PC-3 (cell line): ENCODE measurements around the gene OR52I1. TPM values are rescaled to one million over a fixed set of nuclear protein-coding genes. Genes with fewer than 3 reads are reported as not detected.

ENCODE experiments used
- ATAC-seq: fragments of 200-7000 bp; cut with Tn5 transposase; 2 replicates; pipeline ENCODE4 v1.9.1; 2020; ENCODE audit warnings: mild to moderate bottlenecking, moderate library complexity
- BruUV-seq: library from RNA; stranded (reverse); fragments of 400-500 nt; replicated peaks from 2 replicates; lab custom pipeline; 2021; lab: Mats Ljungman, UMichigan
- CTCF ChIA-PET: fragments of 300-600 bp; sonication (Branson Sonifier 250); formaldehyde crosslinking; loops from one replicate; lab custom pipeline; 2022; ENCODE audit warnings: antibody characterized with exemption; lab: Charles Lee
- POLR2A ChIA-PET: fragments of 300-600 bp; sonication (Branson Sonifier 250); formaldehyde crosslinking; loops from one replicate; lab custom pipeline; 2022; ENCODE audit warnings: antibody characterized with exemption; ENCODE audit not compliant: unreplicated experiment; lab: Charles Lee
- DNase-seq: peaks from one replicate; pipeline ENCODE4 v3.0.0-alpha.2; 2015
- H2AFZ ChIP-seq: fragments of 300-600 bp; sonication (generic); 2 replicates; pipeline ENCODE4 v1.6.0; 2016; ENCODE audit warnings: antibody characterized with exemption, low read length
- H3F3A ChIP-seq: fragments of 300-600 bp; sonication (generic); one replicate; pipeline ENCODE4 v1.6.0; 2017; ENCODE audit warnings: antibody characterized with exemption, low read length, control low read depth, mild to moderate bottlenecking; ENCODE audit not compliant: unreplicated experiment
- H3K27ac ChIP-seq: fragments of 300-600 bp; sonication (generic); 2 replicates; pipeline ENCODE4 v1.5.1; 2016; ENCODE audit warnings: mild to moderate bottlenecking, low read length
- H3K27me3 ChIP-seq: fragments of 300-600 bp; sonication (generic); 2 replicates; pipeline ENCODE4 v1.6.1; 2016; ENCODE audit warnings: low read length, mixed read lengths
- H3K36me3 ChIP-seq: fragments of 300-600 bp; sonication (generic); 2 replicates; pipeline ENCODE4 v1.6.1; 2016; ENCODE audit warnings: low read depth, mixed run types, low read length, mixed read lengths
- H3K4me1 ChIP-seq: fragments of 300-600 bp; sonication (generic); 2 replicates; pipeline ENCODE4 v1.5.1; 2016; ENCODE audit warnings: low read length; ENCODE audit not compliant: insufficient read depth
- H3K4me2 ChIP-seq: fragments of 300-600 bp; sonication (generic); 2 replicates; pipeline ENCODE4 v1.6.0; 2016; ENCODE audit warnings: low read length
- H3K4me3 ChIP-seq: fragments of 300-600 bp; sonication (generic); 2 replicates; pipeline ENCODE4 v1.5.1; 2016; ENCODE audit warnings: mild to moderate bottlenecking, low read length, mixed read lengths
- H3K79me2 ChIP-seq: fragments of 300-600 bp; sonication (generic); 2 replicates; pipeline ENCODE4 v1.6.1; 2017; ENCODE audit warnings: low read length, mixed read lengths
- H3K9ac ChIP-seq: fragments of 300-600 bp; sonication (generic); 2 replicates; pipeline ENCODE4 v1.6.0; 2016; ENCODE audit warnings: mild to moderate bottlenecking, low read length
- H3K9me2 ChIP-seq: fragments of 300-600 bp; sonication (generic); replicated peaks from 2 replicates; pipeline ENCODE4 v1.6.1; 2016; ENCODE audit warnings: mixed run types, low read length, mixed read lengths
- H3K9me3 ChIP-seq: fragments of 300-600 bp; sonication (generic); 2 replicates; pipeline ENCODE4 v1.6.1; 2016; ENCODE audit warnings: low read length, mixed read lengths
- H4K20me1 ChIP-seq: fragments of 300-600 bp; sonication (generic); 2 replicates; pipeline ENCODE4 v1.6.1; 2016; ENCODE audit warnings: low read length, mixed read lengths
- EZH2 ChIP-seq: fragments of 300-600 bp; sonication (generic); IDR thresholded peaks from one replicate; pipeline ENCODE4 v1.6.1; 2017; ENCODE audit warnings: antibody characterized with exemption, mild to moderate bottlenecking, low read length; ENCODE audit not compliant: unreplicated experiment
- EZH2phosphoT487 ChIP-seq: fragments of 300-600 bp; sonication (generic); IDR thresholded peaks from 2 replicates; pipeline ENCODE4 v1.6.1; 2018; ENCODE audit warnings: mild to moderate bottlenecking, antibody characterized with exemption, low read length, borderline replicate concordance
- intact Hi-C: fragments of 100-400 bp; cut with micrococcal nuclease; formaldehyde crosslinking; loops from 2 replicates; pipeline ENCODE4 v1.9.0; 2023
- total RNA-seq: library from RNA; depleted of rRNA; stranded (reverse); fragments of >200 nt; gene quantifications from 2 replicates; pipeline ENCODE4 v1.2.3, GENCODE V29; 2014
- TF ChIP-seq, protein P1 (sequence below): fragments of 300-600 bp; sonication (generic); conservative IDR thresholded peaks from 2 replicates; pipeline ENCODE4 v1.5.1; 2017; ENCODE audit warnings: antibody characterized with exemption, low read depth, mild to moderate bottlenecking, low read length

Gene OR52I1
- total RNA-seq, 1 experiment from 2014 or later: not detected

- H3K9me3 ChIP-seq: no peaks in the 10 kb centered on the region
- H3K27me3 ChIP-seq: peaks cover 12% of the 10 kb centered on the region
- no peak overlapping the region for H3K27ac ChIP-seq
- TF ChIP-seq, protein P1, sequence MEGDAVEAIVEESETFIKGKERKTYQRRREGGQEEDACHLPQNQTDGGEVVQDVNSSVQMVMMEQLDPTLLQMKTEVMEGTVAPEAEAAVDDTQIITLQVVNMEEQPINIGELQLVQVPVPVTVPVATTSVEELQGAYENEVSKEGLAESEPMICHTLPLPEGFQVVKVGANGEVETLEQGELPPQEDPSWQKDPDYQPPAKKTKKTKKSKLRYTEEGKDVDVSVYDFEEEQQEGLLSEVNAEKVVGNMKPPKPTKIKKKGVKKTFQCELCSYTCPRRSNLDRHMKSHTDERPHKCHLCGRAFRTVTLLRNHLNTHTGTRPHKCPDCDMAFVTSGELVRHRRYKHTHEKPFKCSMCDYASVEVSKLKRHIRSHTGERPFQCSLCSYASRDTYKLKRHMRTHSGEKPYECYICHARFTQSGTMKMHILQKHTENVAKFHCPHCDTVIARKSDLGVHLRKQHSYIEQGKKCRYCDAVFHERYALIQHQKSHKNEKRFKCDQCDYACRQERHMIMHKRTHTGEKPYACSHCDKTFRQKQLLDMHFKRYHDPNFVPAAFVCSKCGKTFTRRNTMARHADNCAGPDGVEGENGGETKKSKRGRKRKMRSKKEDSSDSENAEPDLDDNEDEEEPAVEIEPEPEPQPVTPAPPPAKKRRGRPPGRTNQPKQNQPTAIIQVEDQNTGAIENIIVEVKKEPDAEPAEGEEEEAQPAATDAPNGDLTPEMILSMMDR: no peak
- TF ChIP-seq EZH2phosphoT487 (no peak), EZH2 (no peak)
- H3K36me3 ChIP-seq: no peaks in the 10 kb centered on the region
- no peaks in the 10 kb centered on the region for H3K79me2 ChIP-seq
- peaks cover 15% of the 10 kb centered on the region for H3K4me1 ChIP-seq
- no peaks in the 10 kb centered on the region for H3K9me2 ChIP-seq
- no peak overlapping the region for H3K9ac ChIP-seq
- peak overlapping the region; percentile 35; the same call in 1 of the 2 replicates for H3K4me3 ChIP-seq
- DNase-seq: no peak
- peak overlapping the region; percentile 74 for H2AFZ ChIP-seq
- H4K20me1 ChIP-seq: no peaks in the 10 kb centered on the region
- BruUV-seq: no TSS peak
- CTCF ChIA-PET: no interaction called here
- ATAC-seq: no peak
- intact Hi-C loops: no loop called here
- peak overlapping the region; percentile 58; the same call in 1 of the 2 replicates for H3K4me2 ChIP-seq
- H3F3A ChIP-seq: no peaks in the 10 kb centered on the region
- POLR2A ChIA-PET: no interaction called here
These were observed 16.6 kb downstream of the OR52I1 start for GRCh38 chr11:4610258-4610935.

- no peaks in the 10 kb centered on the region for H3K36me3 ChIP-seq
- no TSS peak for BruUV-seq
- POLR2A ChIA-PET: no interaction called here
- TF ChIP-seq EZH2phosphoT487 (no peak), EZH2 (no peak)
- TF ChIP-seq, protein P1: no peak
- H3K9ac ChIP-seq: no peak overlapping the region
- no peaks in the 10 kb centered on the region for H3K9me2 ChIP-seq
- H3K79me2 ChIP-seq: no peaks in the 10 kb centered on the region
- no peak overlapping the region for H3K27ac ChIP-seq
- no peaks in the 10 kb centered on the region for H3F3A ChIP-seq
- H4K20me1 ChIP-seq: no peaks in the 10 kb centered on the region
- CTCF ChIA-PET: no interaction called here
- no peak overlapping the region for H2AFZ ChIP-seq
- H3K4me1 ChIP-seq: peaks cover 8% of the 10 kb centered on the region
- no peak for ATAC-seq
- no peak for DNase-seq
- no peak overlapping the region for H3K4me3 ChIP-seq
- peaks cover 12% of the 10 kb centered on the region for H3K27me3 ChIP-seq
- intact Hi-C loops: no loop called here
- no peaks in the 10 kb centered on the region for H3K9me3 ChIP-seq
- no peak overlapping the region for H3K4me2 ChIP-seq
These were observed 18.1 kb downstream of the OR52I1 start for GRCh38 chr11:4611986-4612385.

- H2AFZ ChIP-seq: no peak overlapping the region
- no peak for TF ChIP-seq EZH2
- TF ChIP-seq EZH2phosphoT487: no peak
- TF ChIP-seq, protein P1: no peak
- DNase-seq: no peak
- ChIA-PET CTCF (no interaction called here), POLR2A (no interaction called here)
- no peaks in the 10 kb centered on the region for H3F3A ChIP-seq
- no peaks in the 10 kb centered on the region for H3K9me2 ChIP-seq
- no peaks in the 10 kb centered on the region for H3K36me3 ChIP-seq
- no peaks in the 10 kb centered on the region for H4K20me1 ChIP-seq
- no peaks in the 10 kb centered on the region for H3K79me2 ChIP-seq
- no peaks in the 10 kb centered on the region for H3K4me1 ChIP-seq
- no peak overlapping the region for H3K27ac ChIP-seq
- ATAC-seq: no peak
- no peak overlapping the region for H3K4me2 ChIP-seq
- BruUV-seq: no TSS peak
- no peak overlapping the region for H3K4me3 ChIP-seq
- no peak overlapping the region for H3K9ac ChIP-seq
- intact Hi-C loops: no loop called here
- no peaks in the 10 kb centered on the region for H3K9me3 ChIP-seq
- peaks cover 25% of the 10 kb centered on the region for H3K27me3 ChIP-seq
These were observed 22.1 kb downstream of the OR52I1 start for GRCh38 chr11:4615856-4616444.
